HEK293 (cell line): ENCODE measurements around the gene PSMD2.

Source experiments
- CTCF ChIA-PET: fragments of 350-600 bp; formaldehyde crosslinking; extraction: SDS; loops from one replicate; lab custom pipeline; 2021; ENCODE audit warnings: antibody characterized with exemption; lab: Yijun Ruan, JAX
- POLR2A ChIA-PET: fragments of 300-600 bp; formaldehyde crosslinking; extraction: SDS; loops from one replicate; lab custom pipeline; 2020; ENCODE audit warnings: antibody characterized with exemption, inconsistent platforms; lab: Yijun Ruan, JAX
- H3K27ac ChIP-seq: fragments of 200-500 bp; sonication (Bioruptor generic); 2 replicates; pipeline ENCODE4 v1.5.1; 2014; ENCODE audit warnings: low read depth, low read length, control low read depth, inconsistent platforms; ENCODE audit errors: extremely low read depth
- H3K36me3 ChIP-seq, 2 experiments: fragments of 200-500 bp in 1 of 2; sonication (Bioruptor generic) in 1 of 2; 1 replicate in 1 of 2; 2 replicates in 1 of 2; pipeline ENCODE4 v1.5.1; 2014 to 2017; ENCODE audit warnings: inconsistent platforms in 2 of 2, low read length in 2 of 2; ENCODE audit not compliant: control insufficient read depth in 2 of 2, insufficient read depth in 1 of 2
- H3K4me1 ChIP-seq: fragments of 200-500 bp; sonication (Bioruptor generic); 2 replicates; pipeline ENCODE4 v1.5.1; 2014; ENCODE audit warnings: mild to moderate bottlenecking, low read length, inconsistent platforms; ENCODE audit not compliant: control insufficient read depth, insufficient read depth
- H3K4me3 ChIP-seq: 2 replicates; pipeline ENCODE4 v1.5.1; 2011; ENCODE audit warnings: low read depth, mild to moderate bottlenecking, control low read depth, low read length, moderate library complexity
- H3K9me3 ChIP-seq: fragments of 200-500 bp; sonication (Bioruptor generic); 2 replicates; pipeline ENCODE4 v1.5.1; 2014; ENCODE audit warnings: low read depth, low read length, inconsistent platforms; ENCODE audit not compliant: control insufficient read depth, insufficient read depth
- IKZF3 ChIP-seq: fragments of 450-650 bp; IDR thresholded peaks from 2 replicates; pipeline ENCODE4 v1.5.0; 2018; ENCODE audit warnings: missing biosample characterization, mild to moderate bottlenecking, missing genetic modification characterization, moderate library complexity
- KLF9 ChIP-seq: fragments of 450-650 bp; formaldehyde crosslinking; IDR thresholded peaks from 2 replicates; pipeline ENCODE4 v1.5.1; 2016; ENCODE audit warnings: missing biosample characterization, missing genetic modification characterization, low read depth
- MZF1 ChIP-seq: fragments of 450-650 bp; formaldehyde crosslinking; IDR thresholded peaks from 2 replicates; pipeline ENCODE4 v1.5.1; 2017; ENCODE audit warnings: missing biosample characterization, missing genetic modification characterization, borderline replicate concordance
- PRDM1 ChIP-seq: fragments of 450-650 bp; formaldehyde crosslinking; IDR thresholded peaks from 2 replicates; pipeline ENCODE4; 2016; ENCODE audit warnings: missing biosample characterization, missing genetic modification characterization
- REPIN1 ChIP-seq: fragments of 450-650 bp; formaldehyde crosslinking; IDR thresholded peaks from 2 replicates; pipeline ENCODE4 v1.5.1; 2017; ENCODE audit warnings: missing biosample characterization, missing genetic modification characterization, low read depth
- SALL2 ChIP-seq: fragments of 450-650 bp; formaldehyde crosslinking; IDR thresholded peaks from 2 replicates; pipeline ENCODE4 v1.5.0; 2017; ENCODE audit warnings: missing biosample characterization, mild to moderate bottlenecking, missing genetic modification characterization, borderline replicate concordance
- SP2 ChIP-seq: fragments of 450-650 bp; formaldehyde crosslinking; IDR thresholded peaks from 2 replicates; pipeline ENCODE4 v1.5.1; 2016; ENCODE audit warnings: missing biosample characterization, missing genetic modification characterization
- ZNF10 ChIP-seq: fragments of 450-650 bp; formaldehyde crosslinking; IDR thresholded peaks from 2 replicates; pipeline ENCODE4 v1.5.1; 2017; ENCODE audit warnings: missing biosample characterization, missing genetic modification characterization
- ZNF140 ChIP-seq: fragments of 450-650 bp; formaldehyde crosslinking; IDR thresholded peaks from 2 replicates; pipeline ENCODE4 v1.5.1; 2016; ENCODE audit warnings: missing biosample characterization, missing genetic modification characterization
- ZNF155 ChIP-seq: fragments of 450-650 bp; formaldehyde crosslinking; IDR thresholded peaks from 2 replicates; pipeline ENCODE4 v1.5.1; 2016; ENCODE audit warnings: missing biosample characterization, missing genetic modification characterization
- ZNF184 ChIP-seq: fragments of 450-650 bp; IDR thresholded peaks from 2 replicates; pipeline ENCODE4 v1.5.1; 2018; ENCODE audit warnings: missing biosample characterization, mild to moderate bottlenecking, missing genetic modification characterization
- ZNF214 ChIP-seq: fragments of 450-650 bp; formaldehyde crosslinking; IDR thresholded peaks from 2 replicates; pipeline ENCODE4 v1.5.1; 2017; ENCODE audit warnings: missing biosample characterization, mild to moderate bottlenecking, missing genetic modification characterization, borderline replicate concordance
- ZNF221 ChIP-seq: fragments of 450-650 bp; formaldehyde crosslinking; IDR thresholded peaks from 2 replicates; pipeline ENCODE4 v1.5.1; 2017; ENCODE audit warnings: missing biosample characterization, missing genetic modification characterization, borderline replicate concordance
- ZNF248 ChIP-seq: fragments of 450-650 bp; formaldehyde crosslinking; IDR thresholded peaks from 2 replicates; pipeline ENCODE4 v1.5.1; 2017; ENCODE audit warnings: missing biosample characterization, missing genetic modification characterization
- ZNF37A ChIP-seq: fragments of 450-650 bp; IDR thresholded peaks from 2 replicates; pipeline ENCODE4 v1.5.1; 2018; ENCODE audit warnings: missing biosample characterization, missing genetic modification characterization
- ZNF510 ChIP-seq: fragments of 450-650 bp; formaldehyde crosslinking; IDR thresholded peaks from 2 replicates; pipeline ENCODE4 v1.5.1; 2018; ENCODE audit warnings: mild to moderate bottlenecking, missing genetic modification characterization, missing biosample characterization; ENCODE audit not compliant: insufficient replicate concordance
- ZNF561 ChIP-seq: fragments of 450-650 bp; IDR thresholded peaks from 2 replicates; pipeline ENCODE4 v1.5.1; 2018; ENCODE audit warnings: missing biosample characterization, missing genetic modification characterization, borderline replicate concordance
- ZNF623 ChIP-seq: fragments of 450-650 bp; formaldehyde crosslinking; IDR thresholded peaks from 2 replicates; pipeline ENCODE4 v1.5.1; 2016; ENCODE audit warnings: missing biosample characterization, missing genetic modification characterization
- ZNF660 ChIP-seq: fragments of 450-650 bp; IDR thresholded peaks from 2 replicates; pipeline ENCODE4 v1.5.1; 2018; ENCODE audit warnings: missing biosample characterization, mild to moderate bottlenecking, missing genetic modification characterization
- ZNF707 ChIP-seq: fragments of 450-650 bp; formaldehyde crosslinking; IDR thresholded peaks from 2 replicates; pipeline ENCODE4 v1.5.1; 2016; ENCODE audit warnings: missing biosample characterization, missing genetic modification characterization
- TF ChIP-seq, protein P1 (sequence below): fragments of 450-650 bp; formaldehyde crosslinking; IDR thresholded peaks from 2 replicates; pipeline ENCODE4 v1.5.1; 2016; ENCODE audit warnings: missing biosample characterization, missing genetic modification characterization
- TF ChIP-seq, protein P2 (sequence below): fragments of 450-650 bp; formaldehyde crosslinking; IDR thresholded peaks from 2 replicates; pipeline ENCODE4 v1.5.1; 2016; ENCODE audit warnings: missing biosample characterization, missing genetic modification characterization

Gene PSMD2

DNA sequence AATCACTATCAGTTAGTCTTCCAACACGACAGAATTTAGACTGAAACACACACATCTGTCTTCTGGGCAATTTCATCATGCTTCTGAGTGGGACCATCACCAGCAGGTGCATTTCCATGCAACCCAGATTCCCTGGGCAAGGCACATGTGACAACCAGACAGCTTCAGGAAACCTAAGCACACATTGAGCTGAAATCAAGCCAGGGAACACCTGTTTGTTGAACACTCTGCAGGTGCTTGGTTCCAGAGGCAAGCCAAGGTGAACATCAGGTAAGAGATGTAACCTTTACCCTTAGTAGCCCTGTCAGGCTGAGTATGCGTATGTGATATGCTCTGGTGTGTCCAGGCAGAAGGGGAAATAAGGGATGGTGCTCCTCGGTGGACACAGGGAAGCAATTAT is 3.3 kb upstream of the PSMD2 start:
- TF ChIP-seq ZNF140 (tag by site-specific recombination) (no peak), ZNF214 (tag by site-specific recombination) (no peak), ZNF707 (no peak), REPIN1 (tag by site-specific recombination) (no peak), ZNF37A (tag by site-specific recombination) (no peak), ZNF221 (tag by site-specific recombination) (no peak), SP2 (no peak), ZNF623 (tag by site-specific recombination) (no peak), ZNF184 (tag by site-specific recombination) (no peak), ZNF248 (no peak), ZNF510 (no peak), SALL2 (tag by site-specific recombination) (no peak), MZF1 (tag by site-specific recombination) (no peak)
- TF ChIP-seq, protein P1, sequence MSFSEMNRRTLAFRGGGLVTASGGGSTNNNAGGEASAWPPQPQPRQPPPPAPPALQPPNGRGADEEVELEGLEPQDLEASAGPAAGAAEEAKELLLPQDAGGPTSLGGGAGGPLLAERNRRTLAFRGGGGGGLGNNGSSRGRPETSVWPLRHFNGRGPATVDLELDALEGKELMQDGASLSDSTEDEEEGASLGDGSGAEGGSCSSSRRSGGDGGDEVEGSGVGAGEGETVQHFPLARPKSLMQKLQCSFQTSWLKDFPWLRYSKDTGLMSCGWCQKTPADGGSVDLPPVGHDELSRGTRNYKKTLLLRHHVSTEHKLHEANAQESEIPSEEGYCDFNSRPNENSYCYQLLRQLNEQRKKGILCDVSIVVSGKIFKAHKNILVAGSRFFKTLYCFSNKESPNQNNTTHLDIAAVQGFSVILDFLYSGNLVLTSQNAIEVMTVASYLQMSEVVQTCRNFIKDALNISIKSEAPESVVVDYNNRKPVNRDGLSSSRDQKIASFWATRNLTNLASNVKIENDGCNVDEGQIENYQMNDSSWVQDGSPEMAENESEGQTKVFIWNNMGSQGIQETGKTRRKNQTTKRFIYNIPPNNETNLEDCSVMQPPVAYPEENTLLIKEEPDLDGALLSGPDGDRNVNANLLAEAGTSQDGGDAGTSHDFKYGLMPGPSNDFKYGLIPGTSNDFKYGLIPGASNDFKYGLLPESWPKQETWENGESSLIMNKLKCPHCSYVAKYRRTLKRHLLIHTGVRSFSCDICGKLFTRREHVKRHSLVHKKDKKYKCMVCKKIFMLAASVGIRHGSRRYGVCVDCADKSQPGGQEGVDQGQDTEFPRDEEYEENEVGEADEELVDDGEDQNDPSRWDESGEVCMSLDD (tag by site-specific recombination): no peak
- TF ChIP-seq, all 188 proteins: peak for 0
- ChIA-PET POLR2A (interaction anchor here (1.4 kb wide), 1 partner anchor 35 kb away, joined by 3 read pairs; the partner anchor contains the start of gene CAMK2N2), CTCF (interaction anchor here (0.7 kb wide), 1 partner anchor 836 kb away, joined by 3 read pairs; no protein-coding TSS in a partner anchor)
- Histone ChIP-seq H3K4me3 (no peak overlapping the region), H3K4me1 (no peaks in the 10 kb centered on the region), H3K27ac (no peak overlapping the region), H3K9me3 (no peaks in the 10 kb centered on the region), H3K36me3 (peaks cover 3 to 12% of the 10 kb centered on the region in 2 experiments; a peak in 2 of 3 replicates)

DNA sequence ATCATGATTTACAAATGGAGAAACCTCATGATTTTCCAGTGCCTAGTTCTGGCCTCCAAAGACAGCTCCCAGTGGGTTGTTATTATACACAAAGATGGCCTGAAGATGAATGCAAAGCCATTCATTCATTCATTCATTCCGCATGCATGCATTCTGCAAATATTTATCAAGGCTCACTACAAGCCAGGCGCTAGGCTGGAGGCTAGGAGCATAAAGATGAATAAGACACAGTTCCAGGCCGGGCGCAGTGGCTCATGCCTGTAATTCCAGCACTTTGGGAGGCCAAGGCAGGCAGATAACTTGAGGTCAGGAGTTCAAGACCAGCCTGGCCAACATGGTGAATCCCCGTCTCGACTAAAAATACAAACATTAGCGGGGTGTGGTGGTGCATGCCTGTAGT is 2.4 kb upstream of the PSMD2 start:
- Histone ChIP-seq H3K27ac (no peak overlapping the region), H3K9me3 (no peaks in the 10 kb centered on the region), H3K36me3 (peaks cover 11 to 20% of the 10 kb centered on the region in 2 experiments; a peak in 2 of 3 replicates), H3K4me3 (no peak overlapping the region), H3K4me1 (no peaks in the 10 kb centered on the region)
- POLR2A ChIA-PET: no interaction called here
- TF ChIP-seq ZNF10 (tag by site-specific recombination): no peak
- no peak for TF ChIP-seq ZNF561 (tag by site-specific recombination)
- TF ChIP-seq, protein P2, sequence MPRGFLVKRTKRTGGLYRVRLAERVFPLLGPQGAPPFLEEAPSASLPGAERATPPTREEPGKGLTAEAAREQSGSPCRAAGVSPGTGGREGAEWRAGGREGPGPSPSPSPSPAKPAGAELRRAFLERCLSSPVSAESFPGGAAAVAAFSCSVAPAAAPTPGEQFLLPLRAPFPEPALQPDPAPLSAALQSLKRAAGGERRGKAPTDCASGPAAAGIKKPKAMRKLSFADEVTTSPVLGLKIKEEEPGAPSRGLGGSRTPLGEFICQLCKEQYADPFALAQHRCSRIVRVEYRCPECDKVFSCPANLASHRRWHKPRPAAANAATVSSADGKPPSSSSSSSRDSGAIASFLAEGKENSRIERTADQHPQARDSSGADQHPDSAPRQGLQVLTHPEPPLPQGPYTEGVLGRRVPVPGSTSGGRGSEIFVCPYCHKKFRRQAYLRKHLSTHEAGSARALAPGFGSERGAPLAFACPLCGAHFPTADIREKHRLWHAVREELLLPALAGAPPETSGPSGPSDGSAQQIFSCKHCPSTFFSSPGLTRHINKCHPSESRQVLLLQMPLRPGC: no peak
- TF ChIP-seq ZNF155: no peak
- no peak for TF ChIP-seq KLF9
- TF ChIP-seq IKZF3 (tag by site-specific recombination): no peak
- no peak for TF ChIP-seq PRDM1 (tag by site-specific recombination)
- no peak for TF ChIP-seq ZNF660
- CTCF ChIA-PET: interaction anchor here (2.1 kb wide), 1 partner anchor 69 kb away, joined by 8 read pairs; no protein-coding TSS in a partner anchor
